Measurements from ENCODE around the gene REPS2. TPM values are rescaled to one million over a fixed set of nuclear protein-coding genes. Genes with fewer than 3 reads are reported as not detected.
A peak's percentile ranks its signal among the peaks of the same experiment; 100 is the strongest.
"Not testable (repeated sequence)": the region's sequence is repeated elsewhere in the genome, so short reads cannot be mapped to it uniquely, and the experiment has no call there.

Gene REPS2
- total and polyA plus RNA-seq, 2 donors = 1.3 to 15.6 TPM

DNA sequence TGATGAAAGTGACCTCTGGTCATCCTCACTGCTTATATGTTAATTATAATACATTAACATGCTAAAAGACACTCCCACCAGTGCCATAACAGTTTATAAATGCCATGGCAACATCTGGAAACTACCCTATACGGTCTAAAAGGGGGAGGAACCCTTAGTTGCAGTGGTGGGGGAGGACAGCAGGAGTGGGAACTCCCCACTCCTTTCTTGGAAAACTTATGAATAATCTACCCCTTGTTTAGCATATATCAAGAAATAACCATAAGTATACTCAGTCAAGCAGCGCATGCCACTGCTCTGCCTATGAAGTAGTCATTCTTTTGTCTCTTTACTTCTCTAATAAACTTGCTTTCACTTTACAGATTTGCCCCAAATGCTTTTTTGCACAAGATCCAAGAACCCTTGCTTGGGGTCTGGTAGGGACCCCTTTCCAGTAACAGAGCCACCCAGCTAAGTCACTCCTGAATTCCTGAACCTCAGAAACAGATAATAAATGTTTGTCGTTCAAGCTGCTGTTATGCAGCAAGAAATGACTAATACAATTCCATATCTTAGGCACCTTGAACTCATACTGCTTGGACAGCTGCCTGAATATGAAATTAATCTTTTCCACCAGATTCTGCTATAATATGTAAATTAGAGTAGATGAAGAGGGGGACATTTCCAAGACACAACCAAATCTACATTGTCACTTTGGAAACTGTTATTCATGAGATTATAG is 14.4 kb upstream of the REPS2 start:
- Histone ChIP-seq H3K4me1 (ENCODE audit: insufficient read depth) (no peaks in the 10 kb centered on the region), H3K36me3 (ENCODE audit: insufficient read depth) (no peaks in the 10 kb centered on the region), H3K4me3 (ENCODE audit: low read depth, low read length) (no peak overlapping the region), H3K27ac (ENCODE audit: low read depth) (no peak overlapping the region)
- DNase-seq (ENCODE audit: extremely low spot score) = no peak
- 71% methylated on average over 3 of the region's 3 CpGs for WGBS

DNA sequence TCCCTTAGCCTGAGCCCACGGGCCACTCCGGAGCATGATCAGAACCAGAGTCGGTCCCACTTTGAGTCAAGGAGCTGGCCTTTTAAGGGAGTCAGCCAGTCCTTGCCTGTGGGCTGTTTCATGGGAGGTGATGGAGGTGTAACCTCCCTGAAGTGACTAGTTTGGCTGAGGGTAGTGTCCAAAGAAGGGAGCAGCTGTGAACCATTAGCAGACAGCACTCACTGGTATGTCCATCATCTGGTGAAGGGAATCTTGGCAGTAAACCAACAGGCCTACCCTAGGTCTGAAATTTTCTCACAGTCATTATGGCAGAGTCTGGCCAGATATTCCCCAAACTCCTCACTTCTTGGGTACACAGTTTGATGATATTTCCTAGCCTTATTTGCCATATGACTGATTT is 12.3 kb upstream of the REPS2 start:
- WGBS = 92% methylated on average over 3 of the region's 3 CpGs
- Histone ChIP-seq H3K4me1 (ENCODE audit: insufficient read depth) (no peaks in the 10 kb centered on the region), H3K4me3 (ENCODE audit: low read depth, low read length) (no peak overlapping the region), H3K27ac (ENCODE audit: low read depth) (no peak overlapping the region), H3K36me3 (ENCODE audit: insufficient read depth) (no peaks in the 10 kb centered on the region)
- no peak for DNase-seq (ENCODE audit: extremely low spot score)

DNA sequence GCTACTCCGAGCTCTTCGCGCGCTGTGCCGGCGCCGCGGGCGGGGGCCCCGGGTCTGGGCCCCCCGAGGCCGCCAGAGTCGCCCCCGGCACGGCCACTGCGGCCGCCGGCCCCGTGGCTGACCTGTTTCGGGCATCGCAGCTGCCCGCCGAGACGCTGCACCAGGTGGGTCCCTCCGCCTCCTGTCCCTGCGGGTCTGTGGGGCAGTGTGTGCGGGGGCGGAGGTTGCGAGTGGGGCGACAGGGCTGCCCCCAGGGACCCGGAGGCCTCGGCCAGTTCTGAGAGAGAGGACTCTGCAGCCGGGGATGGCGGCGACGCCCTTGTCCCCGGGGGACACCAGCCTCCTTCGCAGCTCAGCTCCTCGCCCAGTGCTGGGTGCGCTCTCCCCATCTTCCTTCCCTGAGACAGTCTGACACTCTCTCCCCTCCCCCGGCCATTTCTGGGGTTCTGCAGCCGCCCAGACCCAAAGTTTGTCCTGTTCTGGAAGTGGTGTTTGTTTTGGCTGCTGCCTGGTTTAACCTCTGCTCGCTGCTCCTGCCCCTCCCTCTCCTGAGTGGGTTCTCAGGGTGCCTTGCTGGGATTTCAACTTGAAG is 609 bp downstream of the REPS2 start:
- Histone ChIP-seq H3K4me3 (ENCODE audit: low read depth, low read length) (peak overlapping the region; percentile 78), H3K36me3 (ENCODE audit: insufficient read depth) (no peaks in the 10 kb centered on the region), H3K27ac (ENCODE audit: low read depth) (no peak overlapping the region), H3K4me1 (ENCODE audit: insufficient read depth) (no peaks in the 10 kb centered on the region)
- no peak for DNase-seq (ENCODE audit: extremely low spot score)
- under 1% methylated on average over 36 of the region's 43 CpGs for WGBS

DNA sequence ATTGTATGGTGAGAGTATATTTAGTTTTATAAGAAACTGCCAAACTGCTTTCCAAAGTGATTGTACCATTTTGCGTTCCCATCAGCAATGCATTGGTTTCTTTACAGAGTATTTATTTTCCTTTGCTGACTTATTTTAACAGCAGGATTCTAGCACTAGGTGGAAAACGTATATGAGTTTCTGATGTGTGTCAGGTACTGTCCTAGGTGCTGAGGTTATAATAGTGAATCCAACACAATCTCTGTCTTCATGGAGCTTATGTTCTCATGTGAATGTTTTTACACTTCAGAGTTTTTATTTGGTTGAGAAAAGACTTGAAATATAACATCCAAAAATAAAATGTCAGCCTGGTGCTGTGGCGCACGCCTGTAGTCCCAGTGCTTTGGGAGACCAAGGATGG is 4.0 kb downstream of the REPS2 start:
- Histone ChIP-seq H3K36me3 (ENCODE audit: insufficient read depth) (no peaks in the 10 kb centered on the region), H3K27ac (ENCODE audit: low read depth) (no peak overlapping the region), H3K4me3 (ENCODE audit: low read depth, low read length) (no peak overlapping the region), H3K4me1 (ENCODE audit: insufficient read depth) (no peaks in the 10 kb centered on the region)
- 93% methylated on average over 4 of the region's 4 CpGs for WGBS
- DNase-seq (ENCODE audit: extremely low spot score) = no peak

DNA sequence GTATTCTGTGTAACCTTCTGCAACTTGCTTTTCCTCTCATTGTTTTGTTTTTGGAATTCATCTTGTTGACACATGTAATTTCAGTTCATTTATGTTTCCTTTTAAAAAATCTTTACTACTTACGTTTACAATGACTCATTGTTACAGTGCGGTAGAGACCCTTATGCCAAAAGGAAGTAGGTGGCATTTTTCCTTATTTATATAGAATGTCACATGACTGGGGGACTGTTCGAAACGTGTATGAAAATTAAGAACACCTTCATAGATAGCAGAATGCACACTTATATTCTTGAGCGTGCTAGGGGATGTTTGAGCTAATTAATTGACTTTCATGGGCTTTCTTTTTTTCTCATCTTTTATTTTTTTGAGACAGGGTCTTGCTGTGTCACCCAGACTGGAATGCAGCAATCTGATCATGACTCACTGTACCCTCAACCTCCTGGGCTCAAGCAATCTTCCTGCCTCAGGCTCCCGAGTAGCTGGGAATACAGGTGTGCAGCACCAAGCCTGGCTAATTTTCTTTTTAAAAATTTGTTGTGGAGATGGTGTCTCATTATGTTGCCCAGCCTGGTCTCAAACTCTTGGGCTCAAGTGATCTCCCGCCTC is 7.3 kb downstream of the REPS2 start:
- WGBS = 75% methylated on average over 7 of the region's 7 CpGs
- H3K36me3 ChIP-seq (ENCODE audit: insufficient read depth) = no peaks in the 10 kb centered on the region
- no peaks in the 10 kb centered on the region for H3K4me1 ChIP-seq (ENCODE audit: insufficient read depth)
- no peak overlapping the region for H3K4me3 ChIP-seq (ENCODE audit: low read depth, low read length)
- DNase-seq (ENCODE audit: extremely low spot score) = no peak
- no peak overlapping the region for H3K27ac ChIP-seq (ENCODE audit: low read depth)

DNA sequence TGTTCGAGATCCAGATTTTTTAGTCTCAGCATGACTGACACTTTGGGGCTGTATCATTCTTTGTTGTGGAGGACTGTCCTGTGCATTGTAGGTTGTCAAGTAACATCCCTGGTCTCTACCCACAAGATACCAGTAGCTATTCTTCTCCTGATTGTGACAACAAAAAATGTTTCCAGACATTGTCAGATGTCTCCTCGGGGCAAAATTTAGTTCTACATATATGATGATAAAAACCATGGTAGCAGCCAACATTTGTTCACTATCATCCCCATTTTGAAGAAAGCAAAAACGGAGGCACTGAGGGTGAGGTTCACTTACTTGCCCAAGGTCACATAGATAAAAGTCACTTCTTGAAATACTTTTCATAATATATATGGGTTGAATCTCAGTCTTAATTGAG is 11.3 kb downstream of the REPS2 start:
- H3K4me1 ChIP-seq (ENCODE audit: insufficient read depth) = no peaks in the 10 kb centered on the region
- DNase-seq (ENCODE audit: extremely low spot score) = no peak
- H3K27ac ChIP-seq (ENCODE audit: low read depth) = no peak overlapping the region
- H3K4me3 ChIP-seq (ENCODE audit: low read depth, low read length) = no peak overlapping the region
- 89% methylated on average over 3 of the region's 3 CpGs for WGBS
- no peaks in the 10 kb centered on the region for H3K36me3 ChIP-seq (ENCODE audit: insufficient read depth)

DNA sequence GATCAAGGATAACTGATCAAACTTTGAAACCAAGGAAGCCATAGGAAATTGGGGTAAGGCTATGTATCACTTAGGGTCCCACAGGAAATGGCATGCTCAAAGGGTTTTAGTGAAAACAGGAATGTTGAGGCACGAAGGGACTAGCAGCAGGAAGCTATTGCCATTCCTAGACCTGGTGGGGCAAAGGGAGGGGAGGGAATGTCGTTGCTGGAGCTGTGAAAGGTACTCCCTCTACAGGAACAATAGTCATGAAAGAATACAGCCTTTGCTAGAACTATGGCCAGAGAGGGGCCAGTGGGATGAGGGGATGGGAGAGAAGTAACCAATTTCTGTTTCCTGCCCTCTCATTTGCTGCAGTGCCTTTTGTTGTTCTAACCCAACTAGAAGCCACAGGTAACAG is 11.9 kb downstream of the REPS2 start:
- no peak overlapping the region for H3K4me3 ChIP-seq (ENCODE audit: low read depth, low read length)
- H3K4me1 ChIP-seq (ENCODE audit: insufficient read depth) = no peaks in the 10 kb centered on the region
- no peaks in the 10 kb centered on the region for H3K36me3 ChIP-seq (ENCODE audit: insufficient read depth)
- no peak overlapping the region for H3K27ac ChIP-seq (ENCODE audit: low read depth)
- DNase-seq (ENCODE audit: extremely low spot score) = no peak
- WGBS = 75% methylated on average over 2 of the region's 2 CpGs

DNA sequence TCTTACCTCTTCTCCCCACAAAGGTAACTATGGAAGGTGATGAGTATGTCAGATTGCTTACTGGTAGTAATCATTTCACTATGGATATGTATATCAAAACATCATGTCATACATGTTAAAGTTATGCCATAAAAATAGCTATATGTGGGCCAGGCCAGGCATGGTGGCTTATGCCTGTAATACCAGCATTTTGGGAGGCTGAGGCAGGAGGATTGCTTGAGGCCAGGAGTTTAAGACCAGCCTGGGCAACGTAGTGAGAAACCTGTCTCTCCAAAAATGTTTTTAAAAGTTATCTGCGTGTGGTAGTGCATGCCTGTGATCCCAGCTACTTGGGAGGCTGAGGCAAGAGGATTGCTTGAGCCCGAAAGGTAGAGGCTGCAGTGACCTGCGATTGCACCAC is 16.2 kb downstream of the REPS2 start:
- not testable (repeated sequence) for H3K4me1 ChIP-seq (ENCODE audit: insufficient read depth); H3K27ac ChIP-seq (ENCODE audit: low read depth); DNase-seq (ENCODE audit: extremely low spot score); H3K36me3 ChIP-seq (ENCODE audit: insufficient read depth); H3K4me3 ChIP-seq (ENCODE audit: low read depth, low read length)
- WGBS = 95% methylated on average over 4 of the region's 4 CpGs

DNA sequence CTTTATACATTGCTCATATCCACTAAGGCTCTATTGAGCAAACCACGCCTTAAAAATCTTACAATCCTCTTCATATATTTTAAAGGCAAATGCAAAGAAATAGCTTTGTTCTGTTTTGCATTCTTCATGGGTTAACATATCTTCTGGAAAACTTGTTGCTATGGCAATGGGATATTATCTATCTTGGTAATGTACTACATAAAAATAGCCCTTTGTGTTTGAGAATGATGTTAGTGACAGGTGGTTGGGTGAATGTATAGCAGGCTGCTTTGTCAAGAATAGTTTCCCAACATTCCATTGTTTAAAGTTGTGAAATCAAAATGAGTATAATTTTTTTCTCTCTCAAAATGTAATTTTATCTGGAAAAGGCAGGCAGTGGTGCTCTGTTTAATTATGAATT is 16.8 kb downstream of the REPS2 start:
- WGBS = 94% methylated on average over 1 of the region's 1 CpG
- Histone ChIP-seq H3K27ac (ENCODE audit: low read depth) (no peak overlapping the region), H3K4me3 (ENCODE audit: low read depth, low read length) (no peak overlapping the region), H3K36me3 (ENCODE audit: insufficient read depth) (no peaks in the 10 kb centered on the region), H3K4me1 (ENCODE audit: insufficient read depth) (no peaks in the 10 kb centered on the region)
- DNase-seq (ENCODE audit: extremely low spot score) = no peak

DNA sequence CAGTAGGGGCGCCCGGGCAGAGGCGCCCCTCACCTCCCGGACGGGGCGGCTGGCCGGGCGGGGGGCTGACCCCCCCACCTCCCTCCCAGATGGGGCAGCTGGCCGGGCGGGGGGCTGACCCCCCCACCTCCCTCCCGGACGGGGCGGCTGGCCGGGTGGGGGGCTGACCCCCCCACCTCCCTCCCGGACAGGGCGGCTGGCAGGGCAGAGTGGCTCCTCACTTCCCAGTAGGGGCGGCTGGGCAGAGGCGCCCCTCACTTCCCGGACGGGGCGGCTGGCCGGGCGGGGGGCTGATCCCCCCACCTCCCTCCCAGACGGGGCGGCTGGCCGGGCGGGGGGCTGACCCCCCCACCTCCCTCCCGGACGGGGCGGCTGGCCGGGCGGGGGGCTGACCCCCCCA is 18.5 kb downstream of the REPS2 start:
- 98% methylated on average over 11 of the region's 32 CpGs for WGBS
- not testable (repeated sequence) for DNase-seq (ENCODE audit: extremely low spot score); H3K4me3 ChIP-seq (ENCODE audit: low read depth, low read length); H3K36me3 ChIP-seq (ENCODE audit: insufficient read depth); H3K27ac ChIP-seq (ENCODE audit: low read depth); H3K4me1 ChIP-seq (ENCODE audit: insufficient read depth)

DNA sequence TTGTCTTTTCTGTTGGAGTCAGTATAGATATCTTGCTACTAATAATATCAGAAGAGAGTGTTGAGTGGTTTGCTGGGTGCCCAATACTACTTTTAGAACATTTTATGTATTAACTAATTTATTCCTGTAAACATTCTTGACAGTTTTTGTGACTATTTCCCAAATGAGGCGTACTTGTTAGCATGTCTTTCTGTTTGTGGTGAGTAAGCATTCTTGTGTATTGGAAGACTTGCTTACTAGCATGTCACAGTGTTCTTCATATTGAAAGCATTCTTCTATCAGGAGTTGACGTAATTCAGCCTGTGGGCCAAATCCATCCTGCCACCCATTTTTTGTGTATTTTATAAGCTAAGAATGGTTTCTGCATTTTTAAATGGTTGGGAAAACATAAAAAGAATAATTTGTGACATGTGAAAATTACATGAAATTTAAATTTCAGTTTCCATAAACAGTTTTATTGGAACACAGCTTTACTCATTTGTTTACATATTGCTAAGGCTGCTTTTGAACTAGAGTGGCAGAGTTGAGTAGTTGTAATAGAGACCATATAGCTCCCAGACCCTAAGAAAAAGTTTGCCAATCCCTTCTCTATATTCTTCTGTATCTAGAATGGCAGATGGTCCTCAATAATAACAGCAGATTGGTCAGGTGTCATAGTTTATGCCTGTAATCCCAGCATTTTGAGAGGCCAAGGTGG is 20.4 kb downstream of the REPS2 start:
- 79% methylated on average over 2 of the region's 2 CpGs for WGBS
- H3K36me3 ChIP-seq (ENCODE audit: insufficient read depth) = no peaks in the 10 kb centered on the region
- H3K4me3 ChIP-seq (ENCODE audit: low read depth, low read length) = no peak overlapping the region
- no peaks in the 10 kb centered on the region for H3K4me1 ChIP-seq (ENCODE audit: insufficient read depth)
- no peak overlapping the region for H3K27ac ChIP-seq (ENCODE audit: low read depth)
- no peak for DNase-seq (ENCODE audit: extremely low spot score)

DNA sequence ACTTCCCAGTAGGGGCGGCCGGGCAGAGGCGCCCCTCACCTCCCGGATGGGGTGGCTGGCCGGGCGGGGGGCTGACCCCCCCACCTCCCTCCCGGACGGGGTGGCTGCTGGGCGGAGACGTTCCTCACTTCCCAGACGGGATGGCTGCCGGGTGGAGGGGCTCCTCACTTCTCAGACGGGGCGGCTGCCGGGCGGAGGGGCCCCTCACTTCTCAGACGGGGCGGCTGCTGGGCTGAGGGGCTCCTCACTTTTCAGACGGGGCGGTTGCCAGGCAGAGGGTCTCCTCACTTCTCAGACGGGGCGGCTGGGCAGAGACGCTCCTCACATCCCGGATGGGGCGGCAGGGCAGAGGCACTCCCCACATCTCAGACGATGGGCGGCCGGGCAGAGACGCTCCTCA is 22.3 kb downstream of the REPS2 start:
- H3K36me3 ChIP-seq (ENCODE audit: insufficient read depth); H3K27ac ChIP-seq (ENCODE audit: low read depth); H3K4me3 ChIP-seq (ENCODE audit: low read depth, low read length); DNase-seq (ENCODE audit: extremely low spot score); H3K4me1 ChIP-seq (ENCODE audit: insufficient read depth): not testable (repeated sequence)
- WGBS = 90% methylated on average over 29 of the region's 29 CpGs

DNA sequence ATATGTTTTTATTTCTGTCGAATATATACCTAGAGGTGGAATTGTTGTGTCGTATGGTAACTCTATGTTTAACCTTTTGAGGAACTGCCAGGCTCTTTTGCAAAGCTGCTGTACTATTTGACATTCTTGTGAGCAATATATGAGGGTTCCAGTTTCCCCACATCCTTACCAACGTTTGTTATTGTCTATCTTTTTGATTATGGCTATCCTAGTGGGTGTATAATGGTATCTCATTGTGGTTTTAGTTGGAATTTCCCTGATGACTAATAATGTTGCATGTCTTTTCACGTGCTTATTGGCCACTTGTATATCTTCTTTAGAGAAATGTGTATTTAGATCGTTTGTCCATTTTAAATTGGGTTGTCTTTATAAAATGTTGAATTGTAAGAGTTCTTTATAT is 24.5 kb downstream of the REPS2 start:
- Histone ChIP-seq H3K36me3 (ENCODE audit: insufficient read depth) (no peaks in the 10 kb centered on the region), H3K27ac (ENCODE audit: low read depth) (no peak overlapping the region), H3K4me1 (ENCODE audit: insufficient read depth) (no peaks in the 10 kb centered on the region), H3K4me3 (ENCODE audit: low read depth, low read length) (no peak overlapping the region)
- no peak for DNase-seq (ENCODE audit: extremely low spot score)
- WGBS = 69% methylated on average over 5 of the region's 5 CpGs

DNA sequence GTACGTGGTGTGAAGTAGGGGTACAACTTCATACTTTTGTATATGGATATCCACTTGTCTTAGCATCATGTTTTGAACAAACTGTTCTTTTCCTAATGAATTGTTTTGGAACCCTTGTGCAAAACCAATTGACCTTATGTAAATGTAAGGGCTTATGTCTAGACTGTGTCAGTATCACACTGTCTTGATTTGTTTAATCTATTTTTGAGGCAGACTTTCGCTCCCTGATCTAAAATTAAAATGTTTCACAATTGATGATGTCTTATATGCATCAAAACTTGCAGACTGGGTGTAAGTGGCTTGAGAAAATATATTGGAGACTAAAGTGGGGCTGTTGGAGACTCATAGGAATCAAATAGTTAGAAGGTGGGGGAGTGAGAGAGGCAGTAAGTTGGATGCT is 25.2 kb downstream of the REPS2 start:
- no peak for DNase-seq (ENCODE audit: extremely low spot score)
- no peak overlapping the region for H3K4me3 ChIP-seq (ENCODE audit: low read depth, low read length)
- H3K4me1 ChIP-seq (ENCODE audit: insufficient read depth) = no peaks in the 10 kb centered on the region
- H3K27ac ChIP-seq (ENCODE audit: low read depth) = no peak overlapping the region
- WGBS = 92% methylated on average over 2 of the region's 2 CpGs
- H3K36me3 ChIP-seq (ENCODE audit: insufficient read depth) = no peaks in the 10 kb centered on the region
